Stimulated activated CD8-positive, alpha-beta memory T cell treated with anti-CD3 and anti-CD28 coated beads, Interleukin-4, amount 100 ng/mL, for 1 hour (primary cell): ENCODE results near the gene DNAH6.

Source experiments
- DNase-seq, 2 donors: peaks; one replicate each; pipeline ENCODE4 v3.0.0-alpha.2; 2020; ENCODE audit warnings: low read depth in 2 of 2, low spot score in 1 of 2

The DNAH6 gene

GRCh38 chr2:84836215-84836614, 319.9 kb downstream of the DNAH6 start:
- no peak for DNase-seq

GRCh38 chr2:84838434-84839145, 322.3 kb downstream of the DNAH6 start:
- DNase-seq: no peak

- no peak for DNase-seq
Measured at GRCh38 chr2:84839851-84840250, 323.6 kb downstream of the DNAH6 start.

- DNase-seq: no peak
Measured at GRCh38 chr2:84840306-84840705, 324.0 kb downstream of the DNAH6 start.

GRCh38 chr2:84841577-84841976, 325.3 kb downstream of the DNAH6 start:
- DNase-seq: no peak

GRCh38 chr2:84844141-84844540, 327.8 kb downstream of the DNAH6 start:
- no peak for DNase-seq

- DNase-seq: no peak
Measured at GRCh38 chr2:84846041-84846663, 329.9 kb downstream of the DNAH6 start.

- DNase-seq: no peak
Measured at GRCh38 chr2:84846741-84847142, 330.4 kb downstream of the DNAH6 start.

GRCh38 chr2:84847326-84848050, 331.2 kb downstream of the DNAH6 start:
- no peak for DNase-seq

GRCh38 chr2:84849271-84849952, 333.1 kb downstream of the DNAH6 start:
- peak in 1 of 2 donors; percentile 22 for DNase-seq

GRCh38 chr2:84850471-84850870, 334.2 kb downstream of the DNAH6 start:
- DNase-seq: no peak

GRCh38 chr2:84851876-84852275, 335.6 kb downstream of the DNAH6 start:
- DNase-seq: no peak

- DNase-seq: no peak
Measured at GRCh38 chr2:84854850-84855249, 338.6 kb downstream of the DNAH6 start.

GRCh38 chr2:84855731-84856130, 339.4 kb downstream of the DNAH6 start:
- no peak for DNase-seq

- no peak for DNase-seq
Measured at GRCh38 chr2:84856787-84857186, 340.5 kb downstream of the DNAH6 start.

GRCh38 chr2:84857566-84857965, 341.3 kb downstream of the DNAH6 start:
- no peak for DNase-seq

- DNase-seq: no peak
Measured at GRCh38 chr2:84858123-84858522, 341.8 kb downstream of the DNAH6 start.

- no peak for DNase-seq
Measured at GRCh38 chr2:84858937-84859336, 342.6 kb downstream of the DNAH6 start.

GRCh38 chr2:84861539-84861938, 345.2 kb downstream of the DNAH6 start:
- DNase-seq: no peak

- DNase-seq: no peak
Measured at GRCh38 chr2:84862006-84862405, 345.7 kb downstream of the DNAH6 start.

GRCh38 chr2:84865181-84865783, 349.0 kb downstream of the DNAH6 start:
- no peak for DNase-seq
